Measurements from ENCODE around the gene LCOR. TPM values are rescaled to one million over a fixed set of nuclear protein-coding genes. Genes with fewer than 3 reads are reported as not detected.

The LCOR gene
- total and polyA plus RNA-seq, 2 of the 13 experiments (the other 11 are each of a cell fraction or from before 2014, with no cell fraction given), result 12.4 to 23.7 TPM

GRCh38 chr10:96998329-96998888, 166.3 kb downstream of the LCOR start (continued):
- TF ChIP-seq DPF2 (CRISPR knock-in tag; IDR thresholded peaks at IDR 0.05; ENCODE audit: borderline replicate concordance, low read depth) (no peak), CERS6 (CRISPR knock-in tag; IDR thresholded peaks at IDR 0.05) (no peak), ERF (CRISPR knock-in tag; IDR thresholded peaks at IDR 0.05) (peak; percentile 73; the same call in 1 of the 2 replicates), RAD21 (CRISPR knock-in tag; IDR thresholded peaks at IDR 0.05) (no peak), KLF15 (CRISPR knock-in tag; IDR thresholded peaks at IDR 0.05; ENCODE audit: borderline replicate concordance) (no peak), SNAPC4 (CRISPR knock-in tag; IDR thresholded peaks at IDR 0.05) (no peak), SRSF9 (IDR thresholded peaks at IDR 0.05; ENCODE audit: borderline replicate concordance, insufficient read depth, low read depth, low read length, poor library complexity, severe bottlenecking) (no peak), ZBTB20 (CRISPR knock-in tag; IDR thresholded peaks at IDR 0.05; ENCODE audit: borderline replicate concordance, low read depth) (no peak), JUN (CRISPR knock-in tag; IDR thresholded peaks at IDR 0.05) (no peak), FOXA3 (CRISPR knock-in tag; IDR thresholded peaks at IDR 0.05) (peak; percentile 22; the same call in 1 of the 2 replicates), ZSCAN12 (CRISPR knock-in tag; IDR thresholded peaks at IDR 0.05) (no peak), ZBTB40 (IDR thresholded peaks at IDR 0.05) (no peak), ZBTB40 (CRISPR knock-in tag; IDR thresholded peaks at IDR 0.05) (no peak), ZNF674 (CRISPR knock-in tag; IDR thresholded peaks at IDR 0.05; ENCODE audit: low read depth) (no peak), RBM22 (optimal IDR thresholded peaks at IDR 0.05; ENCODE audit: low read length) (peak; percentile 57)
